Esophagus (tissue), 2 donors: ENCODE results near the gene C19orf73. TPM values are rescaled to one million over a fixed set of nuclear protein-coding genes. Genes with fewer than 3 reads are reported as not detected.

Source experiments
- H3K27ac ChIP-seq, 2 donors: one replicate each; pipeline ENCODE4 v1.5.1; 2013; ENCODE audit warnings: low read depth in 2 of 2, mild to moderate bottlenecking in 2 of 2, inconsistent platforms in 1 of 2, low read length in 1 of 2, moderate library complexity in 1 of 2
- H3K27me3 ChIP-seq, 2 donors: one replicate each; pipeline ENCODE4 v1.6.1; 2013; ENCODE audit warnings: low read length in 2 of 2, control low read depth in 1 of 2, mild to moderate bottlenecking in 1 of 2; ENCODE audit not compliant: insufficient read depth in 2 of 2, control insufficient read depth in 1 of 2
- H3K36me3 ChIP-seq, 2 donors: one replicate each; pipeline ENCODE4 v1.6.1; 2013; ENCODE audit warnings: low read length in 1 of 2; ENCODE audit not compliant: control insufficient read depth in 2 of 2, insufficient read depth in 2 of 2
- H3K4me1 ChIP-seq, 2 donors: one replicate each; pipeline ENCODE4 v1.6.1; 2013; ENCODE audit warnings: low read length in 1 of 2; ENCODE audit not compliant: control insufficient read depth in 2 of 2, insufficient read depth in 2 of 2
- H3K4me3 ChIP-seq, 2 donors: one replicate each; pipeline ENCODE4 v1.5.1; 2013; ENCODE audit warnings: low read length in 2 of 2, mild to moderate bottlenecking in 2 of 2, low read depth in 1 of 2, moderate library complexity in 1 of 2
- H3K9me3 ChIP-seq, 2 donors: one replicate each; pipeline ENCODE4 v1.6.1; 2013; ENCODE audit warnings: mild to moderate bottlenecking in 2 of 2, low read depth in 1 of 2, low read length in 1 of 2, moderate library complexity in 1 of 2; ENCODE audit not compliant: control insufficient read depth in 2 of 2, insufficient read depth in 1 of 2
- WGBS, 2 donors: extraction: QIAGEN DNeasy Blood & Tissue Kit; methylation state at CpG; one replicate each; pipeline ENCODE4 v1.1.7; 2013; 5-methylcytosine and 5-hydroxymethylcytosine counted together
- polyA plus RNA-seq, 2 donors: library from polyadenylated mRNA; stranded (reverse); fragments of 200-250 nt; gene quantifications; one replicate each; pipeline ENCODE4 v1.2.3, GENCODE V29; 2013
- donor health status: healthy with polysubstance abuse.
- donor health status: Bipolar disorder and iron deficiency.

The C19orf73 gene
- polyA plus RNA-seq, 2 donors: 2.3 to 5.4 TPM

- no peak overlapping the region for H3K4me3 ChIP-seq
- peaks cover 0 to 5% of the 10 kb centered on the region in 2 donors for H3K4me1 ChIP-seq
- no peak overlapping the region for H3K27ac ChIP-seq
- 61 to 64% methylated on average over 4 of the region's 4 CpGs for WGBS, 2 donors
- H3K36me3 ChIP-seq: no peaks in the 10 kb centered on the region
- H3K27me3 ChIP-seq: no peaks in the 10 kb centered on the region
- peaks cover 0 to 3% of the 10 kb centered on the region in 2 donors for H3K9me3 ChIP-seq
Measured at GRCh38 chr19:49155820-49156346, 36.9 kb upstream of the C19orf73 start.

- Histone ChIP-seq H3K36me3 (no peaks in the 10 kb centered on the region), H3K27me3 (no peaks in the 10 kb centered on the region), H3K4me1 (peaks cover 2 to 9% of the 10 kb centered on the region in 2 donors), H3K9me3 (peaks cover 0 to 3% of the 10 kb centered on the region in 2 donors), H3K27ac (no peak within 1 kb of the TSS), H3K4me3 (no peak within 1 kb of the TSS)
- 68 to 70% methylated on average over 18 to 19 of the region's 19 CpGs for WGBS, 2 donors
Measured at GRCh38 chr19:49155005-49155819, 36.3 kb upstream of the C19orf73 start, which contains the start of gene HRC. TSS of gene HRC (minus strand) at chr19:49155396. CDS start at chr19:49155237, 159 bp downstream.

- Histone ChIP-seq H3K9me3 (peaks cover 0 to 3% of the 10 kb centered on the region in 2 donors), H3K36me3 (no peaks in the 10 kb centered on the region), H3K4me1 (peaks cover 9 to 10% of the 10 kb centered on the region in 2 donors), H3K27ac (no peak overlapping the region), H3K4me3 (no peak overlapping the region), H3K27me3 (no peaks in the 10 kb centered on the region)
- 98% methylated on average over 6 of the region's 6 CpGs for WGBS, 2 donors
Measured at GRCh38 chr19:49154279-49154678, 35.3 kb upstream of the C19orf73 start.

GRCh38 chr19:49153167-49153809 is 34.3 kb upstream of the C19orf73 start:
- Histone ChIP-seq H3K27me3 (no peaks in the 10 kb centered on the region), H3K36me3 (no peaks in the 10 kb centered on the region), H3K27ac (no peak overlapping the region), H3K9me3 (peaks cover 0 to 3% of the 10 kb centered on the region in 2 donors), H3K4me1 (peaks cover 12 to 16% of the 10 kb centered on the region in 2 donors), H3K4me3 (no peak overlapping the region)
- WGBS, 2 donors: 88 to 94% methylated on average over 10 of the region's 10 CpGs

GRCh38 chr19:49152119-49152550 is 33.2 kb upstream of the C19orf73 start:
- no peak overlapping the region for H3K4me3 ChIP-seq
- H3K27ac ChIP-seq: peak overlapping the region in 1 of 2 donors; percentile 33
- H3K27me3 ChIP-seq: no peaks in the 10 kb centered on the region
- WGBS, 2 donors: 28 to 38% methylated on average over 8 to 10 of the region's 10 CpGs
- H3K4me1 ChIP-seq: peaks cover 12 to 16% of the 10 kb centered on the region in 2 donors
- peaks cover 0 to 3% of the 10 kb centered on the region in 2 donors for H3K9me3 ChIP-seq
- H3K36me3 ChIP-seq: no peaks in the 10 kb centered on the region

- H3K27ac ChIP-seq: peak overlapping the region in 1 of 2 donors; percentile 45
Measured at GRCh38 chr19:49151267-49152118, 32.5 kb upstream of the C19orf73 start.

GRCh38 chr19:49150944-49151243 is 32.0 kb upstream of the C19orf73 start:
- WGBS, 2 donors: 7 to 9% methylated on average over 16 of the region's 16 CpGs
- Histone ChIP-seq H3K9me3 (peaks cover 0 to 3% of the 10 kb centered on the region in 2 donors), H3K27me3 (no peaks in the 10 kb centered on the region), H3K27ac (peak overlapping the region in 1 of 2 donors; percentile 45), H3K4me1 (peaks cover 12 to 21% of the 10 kb centered on the region in 2 donors), H3K4me3 (peak overlapping the region; percentile 60 to 61), H3K36me3 (no peaks in the 10 kb centered on the region)

More at GRCh38 chr19:49151267-49152118, 32.5 kb upstream of the C19orf73 start:
- Histone ChIP-seq H3K4me1 (peaks cover 12 to 16% of the 10 kb centered on the region in 2 donors), H3K9me3 (peaks cover 0 to 3% of the 10 kb centered on the region in 2 donors), H3K4me3 (no peak overlapping the region), H3K36me3 (no peaks in the 10 kb centered on the region), H3K27me3 (no peaks in the 10 kb centered on the region)
- WGBS, 2 donors: 8 to 11% methylated on average over 45 of the region's 45 CpGs

- no peaks in the 10 kb centered on the region for H3K36me3 ChIP-seq
- no peaks in the 10 kb centered on the region for H3K27me3 ChIP-seq
- peak overlapping the region; percentile 58 to 80 for H3K27ac ChIP-seq
- H3K9me3 ChIP-seq: peaks cover 0 to 3% of the 10 kb centered on the region in 2 donors
- 1% methylated on average over 71 to 75 of the region's 75 CpGs for WGBS, 2 donors
- H3K4me3 ChIP-seq: peak overlapping the region; percentile 60 to 61
- H3K4me1 ChIP-seq: peaks cover 12 to 25% of the 10 kb centered on the region in 2 donors
Measured at GRCh38 chr19:49150106-49150943, 31.4 kb upstream of the C19orf73 start.
